TTC549 (cell line): ENCODE results near the gene SEMA6B.
"Not testable (repeated sequence)": the region's sequence is repeated elsewhere in the genome, so short reads cannot be mapped to it uniquely, and the experiment has no call there.

ENCODE experiments used
- FAIRE-seq: peaks from 2 replicates; lab custom pipeline; 2012; peaks lifted over from hg19 to GRCh38; lab: Jason Lieb, UNC

Gene SEMA6B

DNA sequence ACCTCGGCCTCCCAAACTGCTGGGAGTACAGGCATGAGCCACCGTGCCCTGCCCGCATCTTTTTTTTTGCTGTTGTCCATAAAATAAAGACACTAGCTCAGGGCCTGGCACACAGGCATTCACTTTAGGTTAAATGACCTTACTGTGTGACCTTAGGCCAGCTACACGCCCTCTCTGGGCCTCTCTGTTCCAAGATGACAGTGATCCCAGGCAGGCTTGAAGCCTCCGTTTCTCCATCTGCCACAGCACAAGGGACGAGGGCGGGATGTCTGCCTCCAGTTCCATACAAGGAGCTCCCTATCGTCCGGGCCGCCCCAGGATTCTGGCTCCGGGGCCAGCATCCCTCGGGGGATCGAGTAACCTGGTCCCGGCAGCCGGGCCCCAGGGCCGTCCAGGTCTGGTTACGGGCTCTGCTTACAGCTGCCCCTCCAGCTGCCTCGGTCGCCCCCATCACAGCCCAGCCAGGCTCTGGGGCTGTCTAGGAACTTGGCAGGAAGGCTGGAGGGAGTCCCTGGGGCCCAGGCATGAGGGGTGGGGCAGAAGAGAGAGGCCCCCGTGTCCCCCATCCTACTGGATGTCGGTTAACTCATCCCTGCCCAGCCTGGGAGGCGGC, 11.9 kb upstream of the SEMA6B start:
- no peak for FAIRE-seq

- FAIRE-seq, result no peak
Measured at GRCh38 chr19:4570916-4571304, 11.4 kb upstream of the SEMA6B start.

GRCh38 chr19:4570402-4570801, 10.9 kb upstream of the SEMA6B start:
- no peak for FAIRE-seq

- FAIRE-seq, result no peak
Measured at GRCh38 chr19:4568886-4569285, 9.4 kb upstream of the SEMA6B start.

DNA sequence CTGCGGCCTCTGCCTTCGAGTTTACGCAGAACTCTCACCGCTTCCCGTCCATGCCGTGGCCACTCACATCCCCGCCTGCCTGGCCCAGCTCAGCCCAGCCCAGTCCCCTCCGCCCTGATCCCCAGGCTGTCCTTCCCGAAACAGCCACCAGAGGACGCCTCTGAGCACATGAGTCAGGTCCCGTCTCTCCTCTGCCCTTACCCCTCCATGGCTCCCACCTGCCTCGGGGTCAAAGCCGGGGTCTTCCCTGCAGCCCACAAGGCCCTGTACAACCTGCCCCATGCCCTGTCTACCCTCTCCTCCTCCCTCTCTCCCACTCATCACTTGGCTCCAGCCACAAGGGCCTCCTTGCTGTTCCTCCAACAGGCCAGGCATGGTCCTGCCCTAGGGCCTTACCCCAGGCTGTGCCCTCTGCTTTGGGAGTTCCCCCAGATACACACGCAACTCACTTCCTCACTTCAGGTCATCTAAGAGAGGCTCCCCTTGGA, 8.1 kb upstream of the SEMA6B start:
- no peak for FAIRE-seq

GRCh38 chr19:4566402-4567051, 7.0 kb upstream of the SEMA6B start:
- no peak for FAIRE-seq

- FAIRE-seq, result not testable (repeated sequence)
Measured at GRCh38 chr19:4563562-4563961, 4.1 kb upstream of the SEMA6B start.

- not testable (repeated sequence) for FAIRE-seq
Measured at GRCh38 chr19:4562085-4562484, 2.6 kb upstream of the SEMA6B start.

- FAIRE-seq, result no peak
Measured at GRCh38 chr19:4557971-4558941, 1.2 kb downstream of the SEMA6B start.

DNA sequence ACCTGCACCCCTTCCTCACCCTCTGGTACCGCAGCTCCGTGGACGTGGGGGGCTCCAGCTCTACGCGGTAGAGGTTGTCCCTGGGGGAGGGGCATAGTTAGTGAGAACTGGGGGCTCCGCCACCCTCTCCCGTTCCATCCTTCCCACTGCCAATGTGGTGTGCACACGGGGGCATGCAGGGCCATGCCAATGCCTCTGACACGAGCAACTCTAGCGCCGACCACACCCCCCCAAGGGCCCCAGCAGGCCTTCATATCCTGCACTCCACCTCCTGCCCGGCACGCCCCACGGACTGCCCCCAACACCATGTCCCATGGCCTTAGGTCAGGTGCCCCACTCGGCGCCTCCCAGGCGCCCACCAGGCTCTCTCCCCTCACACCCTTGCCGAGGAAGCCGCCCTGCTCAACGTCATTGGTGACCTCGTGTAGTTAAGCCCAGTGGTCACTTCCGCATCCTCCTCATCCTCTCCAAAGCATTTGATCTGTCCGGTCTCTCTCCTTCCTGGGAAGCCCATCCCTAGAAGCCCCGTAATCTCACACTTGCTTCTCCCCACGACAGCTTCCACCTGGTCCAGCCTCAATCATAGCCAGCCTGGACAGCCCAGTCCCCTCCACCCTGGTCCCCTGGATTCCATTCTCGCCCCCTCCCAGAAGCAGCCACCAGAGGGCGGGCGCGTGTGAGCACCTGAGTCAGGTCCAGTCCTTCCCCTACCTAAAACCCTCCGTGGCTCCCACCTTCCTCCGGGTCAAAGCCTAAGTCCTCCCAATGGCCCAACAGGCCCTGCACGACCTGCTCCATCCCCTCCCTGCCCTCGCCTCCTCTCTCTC, 2.1 kb downstream of the SEMA6B start:
- FAIRE-seq, result no peak

DNA sequence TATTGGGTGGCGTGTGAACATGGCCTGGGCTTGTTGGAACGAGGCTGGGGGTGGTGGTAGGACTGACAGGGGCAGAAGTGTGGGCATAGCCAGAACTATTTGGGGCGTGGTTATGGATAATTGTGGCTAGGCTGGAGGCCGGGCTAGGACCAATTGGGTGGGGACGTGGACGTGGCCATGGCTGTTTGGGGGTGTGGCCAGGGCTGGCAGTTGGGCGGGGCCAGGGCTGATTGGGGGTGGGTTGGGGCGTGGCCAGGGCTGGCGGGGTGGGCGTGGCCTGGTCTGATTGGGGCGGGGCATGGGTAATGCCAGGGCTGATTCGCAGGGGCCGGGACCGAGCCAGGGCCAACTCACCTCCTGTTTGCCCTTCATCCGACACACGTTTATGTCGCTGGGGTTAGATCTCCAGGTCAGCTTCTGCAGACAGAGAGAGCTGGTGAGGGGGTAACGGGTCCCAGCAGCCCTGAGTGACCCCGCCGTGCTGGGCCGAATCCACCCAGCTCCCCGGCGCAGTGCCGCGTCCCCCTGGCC, 2.8 kb downstream of the SEMA6B start:
- no peak for FAIRE-seq

- FAIRE-seq, result no peak
Measured at GRCh38 chr19:4555657-4556561, 3.6 kb downstream of the SEMA6B start.

- FAIRE-seq, result no peak
Measured at GRCh38 chr19:4554717-4555116, 4.8 kb downstream of the SEMA6B start.

- FAIRE-seq, result no peak
Measured at GRCh38 chr19:4553775-4554174, 5.7 kb downstream of the SEMA6B start.

- no peak for FAIRE-seq
Measured at GRCh38 chr19:4553092-4553695, 6.3 kb downstream of the SEMA6B start.

DNA sequence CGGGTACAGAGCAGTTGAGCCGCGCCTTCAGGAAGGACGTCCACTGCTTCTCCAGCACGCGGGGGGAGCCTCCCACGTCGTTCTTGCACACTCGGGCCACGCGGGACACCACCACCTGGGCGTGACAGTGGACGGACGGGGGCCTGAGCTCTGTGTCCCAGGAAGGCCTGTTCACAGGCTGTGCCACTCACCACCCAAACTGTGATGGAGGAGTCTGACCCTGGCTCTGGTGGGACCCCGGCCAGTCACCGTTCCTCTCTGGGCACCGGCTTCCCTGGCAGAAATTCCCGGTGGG, 7.0 kb downstream of the SEMA6B start:
- no peak for FAIRE-seq

DNA sequence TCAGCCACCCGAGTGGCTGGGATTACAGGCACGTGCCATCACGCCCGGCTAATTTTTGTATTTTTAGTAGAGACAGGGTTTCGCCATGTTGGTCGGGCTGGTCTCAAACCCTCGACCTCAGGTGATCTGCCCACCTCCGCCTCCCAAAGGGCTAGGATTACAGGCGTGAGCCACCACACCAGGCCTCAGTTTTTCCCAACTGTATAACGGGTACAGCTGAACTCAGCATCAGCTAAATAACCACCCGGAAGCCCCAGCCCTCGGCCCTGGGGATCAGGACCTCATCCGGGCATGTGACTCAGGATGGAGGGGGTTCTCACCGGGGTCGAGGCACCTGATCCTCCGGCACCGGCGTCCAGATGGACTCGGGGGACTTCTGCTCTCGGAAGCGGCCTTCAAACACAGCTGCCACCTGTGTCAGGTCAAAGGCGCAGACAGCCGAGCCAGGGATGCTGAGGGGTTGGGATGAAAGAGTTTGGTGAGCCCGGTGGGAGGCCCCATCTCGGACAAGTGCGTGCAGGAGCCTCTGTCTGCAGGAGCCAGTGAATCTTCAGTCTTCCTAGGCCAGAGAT, 8.9 kb downstream of the SEMA6B start:
- FAIRE-seq, result no peak

GRCh38 chr19:4550018-4550417, 9.5 kb downstream of the SEMA6B start:
- no peak for FAIRE-seq

GRCh38 chr19:4548238-4548584, 11.3 kb downstream of the SEMA6B start:
- no peak for FAIRE-seq
